ENCODE measurements around the gene UTS2R.

DNA sequence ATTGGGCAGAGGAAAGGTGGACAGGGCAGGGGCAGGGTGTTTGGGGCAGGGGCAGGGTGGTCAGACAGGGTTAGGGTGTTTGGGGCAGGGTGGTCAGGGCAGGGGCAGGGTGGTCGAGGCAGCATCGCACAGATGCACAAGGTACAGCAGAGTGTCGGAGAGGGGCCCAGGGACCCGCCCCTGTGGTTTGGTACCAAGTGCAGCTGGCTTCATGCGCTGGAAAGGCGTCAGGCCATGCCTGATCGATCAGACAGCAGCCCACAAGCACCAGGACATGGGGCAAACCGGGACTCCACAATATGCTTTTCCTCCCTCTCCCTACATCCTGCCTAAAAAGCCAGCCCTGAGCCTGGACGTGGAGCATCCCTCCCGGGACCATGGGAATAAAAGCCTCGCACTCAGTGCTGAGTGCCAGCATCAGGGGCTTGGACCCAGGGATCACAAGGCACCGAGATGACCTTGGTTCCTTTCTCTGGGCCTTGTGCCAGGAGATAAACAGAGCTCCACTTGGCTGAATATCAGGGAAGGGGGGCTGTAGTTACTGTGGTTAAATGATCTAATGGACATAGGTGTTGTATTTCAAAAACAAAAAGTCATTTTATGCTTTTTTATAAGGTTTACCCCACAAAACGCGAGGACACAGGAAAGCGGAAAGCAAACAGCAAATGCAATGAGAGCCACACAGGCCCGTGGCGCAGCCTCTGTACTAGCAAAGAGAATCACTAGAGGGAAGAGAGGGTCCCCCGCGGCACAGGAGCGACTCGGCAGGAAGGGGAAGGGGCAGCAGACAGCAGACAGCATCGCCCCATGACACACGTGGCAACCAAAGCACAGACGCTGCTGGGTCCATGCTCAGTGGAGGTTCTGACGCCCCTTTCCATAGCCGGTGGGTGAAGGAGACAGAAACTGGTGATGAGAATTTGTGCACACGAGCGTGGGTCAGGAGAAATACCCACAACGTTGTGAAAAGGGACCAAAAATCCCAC, 41.3 kb downstream of the UTS2R start:
- no peak for TF ChIP-seq POLR2A (IDR thresholded peaks at IDR 0.05)
- TF ChIP-seq, protein P1, sequence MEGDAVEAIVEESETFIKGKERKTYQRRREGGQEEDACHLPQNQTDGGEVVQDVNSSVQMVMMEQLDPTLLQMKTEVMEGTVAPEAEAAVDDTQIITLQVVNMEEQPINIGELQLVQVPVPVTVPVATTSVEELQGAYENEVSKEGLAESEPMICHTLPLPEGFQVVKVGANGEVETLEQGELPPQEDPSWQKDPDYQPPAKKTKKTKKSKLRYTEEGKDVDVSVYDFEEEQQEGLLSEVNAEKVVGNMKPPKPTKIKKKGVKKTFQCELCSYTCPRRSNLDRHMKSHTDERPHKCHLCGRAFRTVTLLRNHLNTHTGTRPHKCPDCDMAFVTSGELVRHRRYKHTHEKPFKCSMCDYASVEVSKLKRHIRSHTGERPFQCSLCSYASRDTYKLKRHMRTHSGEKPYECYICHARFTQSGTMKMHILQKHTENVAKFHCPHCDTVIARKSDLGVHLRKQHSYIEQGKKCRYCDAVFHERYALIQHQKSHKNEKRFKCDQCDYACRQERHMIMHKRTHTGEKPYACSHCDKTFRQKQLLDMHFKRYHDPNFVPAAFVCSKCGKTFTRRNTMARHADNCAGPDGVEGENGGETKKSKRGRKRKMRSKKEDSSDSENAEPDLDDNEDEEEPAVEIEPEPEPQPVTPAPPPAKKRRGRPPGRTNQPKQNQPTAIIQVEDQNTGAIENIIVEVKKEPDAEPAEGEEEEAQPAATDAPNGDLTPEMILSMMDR (IDR thresholded peaks at IDR 0.05), result no peak

Measured in adrenal gland (tissue), 5 donors.